Fibroblast of skin of left quadriceps (primary cell): ENCODE data around the gene PTPRN2.
"Not testable (repeated sequence)": the region's sequence is repeated elsewhere in the genome, so short reads cannot be mapped to it uniquely, and the experiment has no call there.

Experiments used
- DNase-seq, 2 experiments: peaks; one replicate each; pipeline ENCODE4 v3.0.0-alpha.2; 2013; ENCODE audit warnings: low read depth in 2 of 2

PTPRN2 gene

GRCh38 chr7:157565981-157566630 is 1021.5 kb downstream of the PTPRN2 start:
- DNase-seq = no peak

DNA sequence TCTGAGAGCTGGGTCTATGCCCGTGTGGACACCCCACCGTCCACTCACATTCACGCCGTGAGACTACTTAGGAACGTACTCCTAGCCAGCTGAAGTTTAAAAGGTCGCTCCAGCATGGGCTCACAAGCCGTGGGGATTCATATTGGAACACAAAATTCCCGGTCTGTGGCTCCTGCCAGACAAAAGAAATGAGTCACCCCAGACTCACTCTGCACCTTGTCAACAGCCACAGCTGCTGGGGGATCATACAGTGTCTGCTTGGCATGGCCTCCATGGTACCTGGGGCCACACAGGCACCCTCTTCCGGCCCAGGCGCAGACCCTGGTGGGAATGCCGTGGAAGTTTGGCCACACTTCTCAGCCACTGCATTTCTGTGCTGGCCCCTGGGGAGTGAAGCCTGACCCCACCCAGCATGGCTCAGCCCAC is 1022.4 kb downstream of the PTPRN2 start:
- DNase-seq = no peak

GRCh38 chr7:157564517-157565177 is 1023.0 kb downstream of the PTPRN2 start:
- DNase-seq = no peak

DNA sequence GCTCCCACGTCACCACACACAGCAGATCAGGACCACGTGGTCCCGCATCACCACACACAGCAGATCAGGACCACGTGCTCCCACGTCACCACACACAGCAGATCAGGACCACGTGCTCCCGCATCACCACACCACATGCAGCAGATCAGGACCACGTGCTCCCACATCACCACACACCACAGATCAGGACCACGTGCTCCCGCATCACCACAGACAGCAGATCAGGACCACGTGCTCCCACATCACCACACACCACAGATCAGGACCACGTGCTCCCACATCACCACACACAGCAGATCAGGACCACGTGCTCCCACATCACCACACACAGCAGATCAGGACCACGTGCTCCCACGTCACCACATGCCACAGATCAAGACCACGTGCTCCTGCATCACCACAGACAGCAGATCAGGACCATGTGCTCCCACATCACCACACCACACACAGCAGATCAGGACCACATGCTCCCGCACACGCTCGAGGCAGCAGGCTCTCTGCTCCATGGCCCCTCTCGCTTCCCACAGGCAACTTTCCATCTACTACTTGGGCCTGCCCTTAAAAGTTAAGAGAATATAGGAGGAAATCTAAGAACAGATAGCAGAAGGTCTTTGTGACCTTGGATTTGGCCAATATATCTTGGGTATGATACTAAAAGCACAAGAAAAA is 1024.0 kb downstream of the PTPRN2 start:
- DNase-seq = not testable (repeated sequence)

DNA sequence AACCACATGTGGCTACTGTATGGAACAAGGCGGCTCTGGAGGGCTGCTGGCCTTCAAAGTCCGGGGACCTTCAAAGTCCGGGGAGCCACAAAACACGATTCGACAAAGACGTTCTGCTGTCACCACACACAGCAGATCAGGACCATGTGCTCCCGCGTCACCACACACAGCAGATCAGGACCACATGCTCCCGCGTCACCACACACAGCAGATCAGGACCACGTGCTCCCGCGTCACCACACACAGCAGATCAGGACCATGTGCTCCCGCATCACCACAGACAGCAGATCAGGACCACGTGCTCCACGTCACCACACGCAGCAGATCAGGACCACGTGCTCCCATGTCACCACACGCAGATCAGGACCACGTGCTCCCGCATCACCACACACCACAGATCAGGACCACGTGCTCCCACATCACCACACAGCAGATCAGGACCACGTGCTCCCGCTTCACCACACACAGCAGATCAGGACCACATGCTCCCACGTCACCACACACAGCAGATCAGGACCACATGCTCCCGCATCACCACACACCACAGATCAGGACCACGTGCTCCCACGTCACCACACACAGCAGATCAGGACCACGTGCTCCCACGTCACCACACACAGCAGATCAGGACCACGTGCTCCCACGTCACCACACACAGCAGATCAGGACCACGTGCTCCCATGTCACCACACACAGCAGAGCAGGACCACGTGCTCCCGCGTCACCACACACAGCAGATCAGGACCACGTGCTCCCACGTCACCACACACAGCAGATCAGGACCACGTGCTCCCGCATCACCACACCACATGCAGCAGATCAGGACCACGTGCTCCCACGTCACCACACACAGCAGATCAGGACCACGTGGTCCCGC is 1024.9 kb downstream of the PTPRN2 start:
- not testable (repeated sequence) for DNase-seq

- DNase-seq = no peak
Observed at GRCh38 chr7:157561816-157562410, 1025.7 kb downstream of the PTPRN2 start.

DNA sequence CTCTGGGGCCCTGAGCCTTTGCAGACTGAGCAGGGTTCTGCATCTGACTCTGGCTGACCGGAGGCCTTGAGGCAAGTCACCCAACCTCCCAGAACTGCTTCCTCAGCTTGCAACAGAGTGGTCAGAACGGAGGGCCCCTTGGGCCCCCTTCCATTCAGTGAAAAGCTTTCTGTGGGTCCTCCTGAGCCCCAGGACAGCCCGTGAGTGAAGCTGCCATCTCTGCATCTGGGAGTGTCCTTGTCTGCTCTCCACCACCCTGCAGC is 1026.2 kb downstream of the PTPRN2 start:
- no peak for DNase-seq

GRCh38 chr7:157560710-157561522 is 1026.7 kb downstream of the PTPRN2 start:
- DNase-seq = no peak

GRCh38 chr7:157560258-157560654 is 1027.4 kb downstream of the PTPRN2 start:
- DNase-seq = no peak

DNA sequence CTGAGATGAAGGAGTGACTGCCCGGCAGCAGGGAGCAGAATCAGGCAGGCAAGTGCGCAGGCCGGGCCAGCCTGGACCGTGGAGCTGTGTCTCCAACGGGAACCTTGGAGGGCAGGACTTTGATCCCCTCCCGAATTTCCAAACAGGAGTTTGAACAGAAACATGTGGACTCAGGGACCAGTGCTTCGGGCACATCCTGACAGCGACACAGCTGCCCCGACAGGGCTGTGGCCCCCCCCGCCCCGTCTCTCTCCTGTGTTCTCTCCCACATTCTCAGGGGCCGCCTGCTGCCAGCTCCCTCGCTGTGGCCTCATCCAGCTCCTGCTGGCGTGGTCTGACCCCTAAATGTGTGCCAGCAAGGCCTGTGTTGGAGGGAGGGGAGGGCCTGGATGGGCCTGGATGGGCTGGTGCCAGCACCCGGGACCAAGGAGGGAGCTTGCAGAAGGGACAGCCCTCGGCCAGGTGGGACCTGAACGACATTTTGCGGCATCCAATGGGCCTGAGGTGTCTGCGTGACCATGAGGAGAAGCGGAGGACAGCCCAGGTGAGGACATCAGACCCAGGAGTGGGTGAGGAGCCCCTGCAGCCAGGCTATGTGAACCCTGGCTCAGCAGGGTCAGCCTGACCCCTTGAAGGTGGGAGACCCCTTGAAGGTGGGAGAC is 1027.9 kb downstream of the PTPRN2 start:
- no peak for DNase-seq

- DNase-seq = no peak
Observed at GRCh38 chr7:157558875-157559595, 1028.6 kb downstream of the PTPRN2 start.

- DNase-seq = no peak
Observed at GRCh38 chr7:157558516-157558874, 1029.1 kb downstream of the PTPRN2 start.

DNA sequence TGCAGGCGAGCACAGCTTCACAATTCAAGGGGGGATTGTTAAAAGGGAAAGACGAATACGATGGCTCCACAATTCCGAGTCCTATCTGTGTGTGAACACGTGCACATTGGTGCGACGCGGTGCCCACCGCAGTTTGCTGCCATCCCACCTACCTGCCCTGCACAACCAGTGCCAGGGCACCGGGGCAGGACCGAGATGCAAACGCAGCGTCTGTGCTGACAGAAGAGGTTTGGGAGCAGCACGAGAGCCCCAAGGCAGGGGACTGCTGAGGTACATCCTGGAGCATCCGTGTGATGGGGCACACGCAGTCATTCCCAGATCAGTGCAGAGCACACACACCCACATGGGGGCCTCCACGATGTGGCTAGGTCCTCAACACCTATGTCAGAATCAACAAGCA is 1029.6 kb downstream of the PTPRN2 start:
- no peak for DNase-seq

GRCh38 chr7:157557263-157557662 is 1030.4 kb downstream of the PTPRN2 start:
- DNase-seq = no peak

- DNase-seq = no peak
Observed at GRCh38 chr7:157556642-157556944, 1031.0 kb downstream of the PTPRN2 start.

DNA sequence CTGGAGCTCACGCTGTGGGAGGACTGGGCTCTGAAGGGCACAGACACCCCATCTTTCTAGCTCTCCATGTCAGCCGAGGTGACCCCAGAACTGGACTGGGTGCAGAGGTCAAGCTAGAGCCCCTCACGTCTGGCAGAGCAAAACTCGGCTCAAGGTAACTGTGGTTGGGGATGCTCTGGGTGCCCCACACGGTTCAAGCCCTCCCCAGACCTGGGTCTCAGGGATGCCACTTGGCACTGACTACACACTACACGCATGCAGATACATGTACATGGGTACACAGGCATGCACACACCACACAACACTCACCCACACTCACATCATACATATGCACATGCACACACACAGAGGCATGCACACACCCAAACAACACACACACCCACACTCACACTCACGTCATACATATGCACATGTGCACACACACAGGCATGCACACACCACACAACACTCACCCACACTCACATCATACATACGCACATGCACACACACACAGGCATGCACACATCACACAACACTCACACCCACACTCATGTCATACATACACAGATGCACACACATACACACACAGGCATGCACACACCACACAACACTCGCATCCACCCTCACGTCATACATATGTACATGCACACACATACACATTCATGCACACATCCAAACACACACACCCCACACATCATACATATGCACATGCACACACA is 1031.5 kb downstream of the PTPRN2 start:
- no peak for DNase-seq

DNA sequence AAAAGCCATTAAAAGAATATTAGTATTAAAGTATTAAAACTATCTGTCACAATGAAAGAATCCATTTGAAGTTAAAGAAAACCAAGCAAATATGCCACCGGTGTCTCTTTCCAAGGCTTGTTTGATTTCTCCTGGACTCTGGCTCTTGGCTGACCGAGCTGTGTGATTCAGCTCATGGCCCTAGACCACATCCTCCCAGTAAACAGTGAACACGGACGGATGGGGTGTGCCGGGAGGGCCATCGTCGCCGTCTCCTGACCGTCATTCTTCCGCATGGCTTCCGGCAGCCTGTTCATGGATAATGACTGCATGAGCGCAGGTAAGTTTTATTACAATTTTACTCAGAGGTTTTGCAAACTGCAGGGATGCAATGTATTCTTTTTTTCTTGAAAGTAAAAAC is 1032.3 kb downstream of the PTPRN2 start:
- DNase-seq = no peak

DNA sequence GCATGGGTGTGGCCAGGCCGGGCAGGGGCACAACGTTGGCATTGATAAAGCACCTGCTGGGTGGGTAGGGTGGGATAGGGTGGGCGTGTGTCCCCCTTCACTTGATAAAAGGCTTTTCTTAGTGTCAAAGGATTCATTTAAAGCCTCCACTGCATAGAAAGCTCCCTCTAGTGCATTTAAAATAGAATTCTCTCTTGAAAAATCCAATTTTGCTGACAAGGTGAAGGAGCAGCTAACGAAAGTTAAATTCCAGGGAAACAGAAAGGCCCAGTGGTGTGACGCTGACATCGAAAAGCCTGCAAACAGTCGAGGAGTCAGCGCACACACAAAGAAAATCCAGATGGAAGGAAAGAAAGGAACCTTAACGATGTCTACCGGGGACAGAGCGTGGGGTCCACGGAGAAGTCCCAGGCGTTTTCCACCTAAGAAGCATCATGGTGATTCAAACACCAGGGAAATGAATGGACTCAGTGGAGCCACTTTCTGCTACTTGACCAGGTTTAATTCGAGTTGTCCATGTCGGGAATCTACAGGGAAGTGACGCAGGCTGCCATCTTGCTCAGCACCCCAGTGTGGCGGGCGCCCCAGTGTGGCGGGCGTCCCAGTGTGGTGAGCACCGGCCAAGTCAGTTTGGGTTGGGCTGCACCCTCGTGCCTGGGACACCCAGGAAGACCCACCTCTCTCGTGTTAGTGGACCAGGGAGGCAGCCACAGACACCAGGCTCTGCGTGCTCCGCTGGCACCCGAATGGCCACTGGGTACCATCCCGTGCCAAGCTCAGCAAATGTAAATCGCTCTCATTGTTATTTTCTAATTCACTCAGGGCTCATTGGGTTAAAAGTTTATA is 1033.0 kb downstream of the PTPRN2 start:
- no peak for DNase-seq

DNA sequence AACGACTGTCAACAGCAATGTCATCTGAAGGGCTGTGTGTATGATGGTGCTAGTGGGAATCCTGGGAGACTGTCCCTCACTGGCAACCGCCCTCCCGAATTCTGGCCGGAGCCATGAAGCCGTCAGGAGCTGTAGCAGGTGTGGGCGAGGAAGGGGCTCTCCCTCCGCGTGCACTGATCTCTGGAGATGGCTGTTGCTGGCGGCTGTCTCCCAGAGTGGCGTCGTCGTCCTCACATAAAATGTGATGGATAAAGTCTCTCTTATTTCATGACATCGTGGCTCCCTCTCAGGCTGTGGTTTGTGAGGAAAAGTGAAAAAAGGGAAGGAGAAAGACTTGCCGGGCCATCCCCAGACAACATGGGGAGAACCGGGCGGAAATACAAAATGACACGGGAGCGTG is 1034.4 kb downstream of the PTPRN2 start:
- no peak for DNase-seq
